Fibroblast of the conjunctiva (primary cell): ENCODE measurements around the gene DLG4.
A peak's percentile ranks its signal among the peaks of the same experiment; 100 is the strongest.
"Not testable (repeated sequence)": the region's sequence is repeated elsewhere in the genome, so short reads cannot be mapped to it uniquely, and the experiment has no call there.

ENCODE experiments used
- DNase-seq: peaks from one replicate; pipeline ENCODE4 v3.0.0-alpha.2; 2010; ENCODE audit warnings: low read depth

Gene DLG4

DNA sequence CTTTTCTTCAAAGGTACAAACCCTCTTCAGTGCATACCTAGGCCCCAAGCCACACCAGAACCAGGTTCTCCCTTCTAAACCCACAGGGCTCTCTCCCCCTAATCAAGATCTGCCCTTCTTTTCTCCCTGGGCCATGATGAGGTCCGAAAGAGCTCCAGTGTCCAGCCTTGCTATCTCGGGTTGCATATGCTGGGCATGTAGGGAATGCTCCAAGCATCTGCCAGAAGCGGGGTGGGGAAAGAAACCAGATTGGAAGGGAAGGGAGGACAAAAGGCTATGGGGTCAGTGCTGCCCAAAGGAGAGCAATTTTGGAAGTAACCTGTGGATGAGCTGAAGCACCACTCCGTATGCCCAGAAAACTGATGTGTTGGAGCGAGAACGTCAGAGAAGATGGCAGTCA, 29.6 kb upstream of the DLG4 start:
- no peak for DNase-seq

DNA sequence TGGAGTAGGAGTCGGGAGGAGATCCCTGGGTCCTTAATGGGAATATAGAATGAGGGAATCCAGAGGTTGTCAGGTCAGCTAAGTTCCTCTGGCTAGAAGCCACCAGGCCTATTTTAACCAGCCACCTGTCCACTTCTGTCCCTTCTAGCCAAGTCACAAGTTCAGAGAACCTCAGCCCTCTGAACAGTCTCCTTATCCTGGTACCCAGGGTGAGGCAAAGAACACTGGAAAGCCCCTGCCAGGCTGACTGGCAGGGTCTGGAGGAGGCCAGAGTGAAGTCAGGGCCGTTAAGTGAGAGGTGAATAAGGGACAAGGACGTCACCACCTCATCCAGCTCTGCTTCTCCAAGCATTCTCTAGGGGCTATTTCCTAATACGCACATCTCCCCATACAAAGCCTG, 29.2 kb upstream of the DLG4 start:
- no peak for DNase-seq

DNA sequence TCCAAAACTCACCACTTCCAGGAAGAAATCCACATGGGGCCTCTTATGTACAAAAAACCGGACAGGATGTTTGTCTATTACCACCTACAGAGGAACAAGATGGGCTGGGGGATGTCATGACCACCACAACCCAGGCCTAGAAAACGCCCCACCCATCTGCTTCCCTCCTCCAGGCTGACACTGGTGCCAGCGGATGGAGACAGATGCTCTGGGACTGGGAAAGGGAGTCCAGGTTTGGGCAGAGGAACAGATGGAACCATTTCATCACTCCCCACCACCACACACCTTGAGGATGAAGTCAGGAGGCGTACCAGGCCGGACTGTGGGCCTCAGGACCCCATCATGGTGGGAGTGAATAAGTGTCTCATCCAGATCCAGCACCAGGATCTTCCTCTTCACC, 27.1 kb upstream of the DLG4 start:
- DNase-seq, result no peak

DNA sequence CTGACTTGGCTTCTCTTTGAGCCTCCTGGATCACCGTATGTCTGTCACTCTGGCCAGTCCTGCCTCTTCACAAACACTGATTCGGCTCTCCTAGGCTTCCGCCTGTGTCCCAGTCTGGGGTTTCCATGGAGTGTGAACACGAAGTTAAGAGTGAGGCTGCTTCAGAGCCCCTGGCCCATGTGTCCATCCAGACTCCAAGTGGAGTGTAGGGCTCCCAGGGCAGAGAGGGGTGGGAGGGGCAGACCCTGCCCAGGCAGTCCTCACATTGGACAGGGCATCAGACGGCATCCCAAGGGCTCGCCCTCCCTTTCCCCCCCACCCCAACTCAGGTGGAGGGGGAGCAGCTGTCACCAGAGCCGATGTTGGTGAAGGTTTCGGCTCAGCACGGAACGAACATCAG, 24.2 kb upstream of the DLG4 start:
- not testable (repeated sequence) for DNase-seq

DNA sequence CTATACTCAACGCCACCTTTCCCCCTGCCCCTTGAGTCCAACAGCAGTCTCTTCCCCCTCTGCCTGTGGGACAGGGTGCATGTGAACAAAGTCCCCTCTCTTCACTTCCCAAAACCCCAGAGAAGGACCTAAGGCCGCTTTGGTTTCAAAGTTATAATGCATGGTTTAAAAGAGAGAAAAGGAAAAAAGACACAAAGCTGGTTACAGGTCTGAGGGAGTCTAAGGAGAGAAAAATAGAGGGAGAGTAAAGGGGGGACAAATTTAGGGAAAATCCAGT, 23.8 kb upstream of the DLG4 start:
- DNase-seq, result no peak

DNA sequence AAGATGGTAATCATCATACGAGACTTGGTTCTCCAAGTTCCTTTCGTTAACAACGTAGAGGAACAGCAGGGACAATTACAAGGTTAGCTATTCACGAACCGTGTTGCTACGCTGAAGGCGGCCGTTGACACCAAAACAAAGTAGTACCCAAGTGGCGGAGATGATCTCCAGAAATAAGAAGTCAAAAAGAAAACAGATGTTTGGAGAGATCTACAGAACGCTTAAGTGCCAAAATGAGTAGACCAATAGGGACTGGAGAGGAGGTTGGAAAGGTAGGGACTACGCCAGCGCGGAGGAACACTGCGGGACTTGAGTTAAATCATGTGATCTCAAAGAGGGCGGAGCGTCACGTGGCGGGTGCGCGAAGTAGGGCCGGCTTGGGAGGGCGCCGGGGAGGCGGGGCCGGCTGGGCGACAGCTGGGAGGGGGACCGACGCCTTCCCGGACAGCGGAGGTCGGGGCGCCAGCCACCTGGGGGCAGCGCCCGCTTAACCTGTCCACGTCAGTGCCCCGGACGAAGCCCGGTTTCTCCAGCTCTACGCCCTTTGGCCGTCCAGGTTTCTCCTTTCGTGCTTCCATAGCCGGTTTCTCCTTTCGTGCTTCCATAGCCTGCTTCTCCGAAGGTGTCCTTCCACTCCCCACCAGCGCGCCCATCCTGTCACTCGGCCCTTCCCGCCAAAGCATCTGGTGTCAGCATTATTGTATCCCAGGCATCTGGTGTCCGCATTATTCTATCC, 23.2 kb upstream of the DLG4 start:
- peak; percentile 91 for DNase-seq

DNA sequence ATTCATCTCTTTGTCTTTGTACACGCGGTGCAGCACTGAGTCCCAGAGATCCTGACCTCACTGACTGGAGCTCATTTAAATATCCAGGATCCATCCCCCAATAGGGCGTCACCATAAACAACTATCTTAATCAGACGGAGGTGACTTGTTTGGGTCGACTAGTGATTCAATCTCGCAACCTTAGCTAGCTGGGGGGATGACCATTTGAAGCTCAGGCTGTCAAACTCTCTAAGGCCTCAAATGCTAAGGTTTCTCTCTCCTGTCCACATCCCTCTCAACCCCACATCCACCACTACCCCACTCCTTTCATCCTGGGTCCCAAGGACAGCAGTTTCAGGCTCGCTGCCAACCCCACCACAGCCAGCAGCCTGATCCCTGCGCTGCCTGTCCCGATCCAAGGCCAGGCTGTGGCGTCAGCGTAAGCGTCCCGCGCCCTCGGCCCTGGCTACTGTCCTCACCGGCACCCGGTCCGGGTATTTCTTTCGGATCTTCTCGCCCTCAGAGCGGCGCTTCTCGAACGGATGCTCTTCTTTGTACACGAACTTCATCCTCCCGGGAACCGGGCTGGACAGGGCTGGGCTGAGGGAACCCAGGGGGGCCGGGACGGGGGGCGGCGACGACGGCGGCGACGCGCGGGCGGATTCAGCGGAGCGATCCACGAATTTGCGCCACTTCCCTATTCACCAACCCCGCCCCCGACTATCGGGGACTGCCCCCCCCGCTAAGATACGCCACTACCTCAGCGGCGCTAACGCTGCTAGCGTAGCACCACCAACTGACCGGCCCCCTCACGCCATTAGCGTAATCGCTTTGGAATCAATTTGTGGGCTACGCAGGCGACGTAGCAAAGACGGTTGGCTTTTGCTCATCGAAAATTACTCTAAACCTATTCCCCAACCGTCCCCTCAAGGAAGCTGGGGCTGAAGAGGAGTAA, 22.4 kb upstream of the DLG4 start, which contains the start of gene GABARAP:
Gene GABARAP, minus strand, starts transcription at position 667 of the 934 bp plus-strand sequence. Its CDS starts 119 bp downstream, at position 548.
- DNase-seq, result peak; percentile 72

DNA sequence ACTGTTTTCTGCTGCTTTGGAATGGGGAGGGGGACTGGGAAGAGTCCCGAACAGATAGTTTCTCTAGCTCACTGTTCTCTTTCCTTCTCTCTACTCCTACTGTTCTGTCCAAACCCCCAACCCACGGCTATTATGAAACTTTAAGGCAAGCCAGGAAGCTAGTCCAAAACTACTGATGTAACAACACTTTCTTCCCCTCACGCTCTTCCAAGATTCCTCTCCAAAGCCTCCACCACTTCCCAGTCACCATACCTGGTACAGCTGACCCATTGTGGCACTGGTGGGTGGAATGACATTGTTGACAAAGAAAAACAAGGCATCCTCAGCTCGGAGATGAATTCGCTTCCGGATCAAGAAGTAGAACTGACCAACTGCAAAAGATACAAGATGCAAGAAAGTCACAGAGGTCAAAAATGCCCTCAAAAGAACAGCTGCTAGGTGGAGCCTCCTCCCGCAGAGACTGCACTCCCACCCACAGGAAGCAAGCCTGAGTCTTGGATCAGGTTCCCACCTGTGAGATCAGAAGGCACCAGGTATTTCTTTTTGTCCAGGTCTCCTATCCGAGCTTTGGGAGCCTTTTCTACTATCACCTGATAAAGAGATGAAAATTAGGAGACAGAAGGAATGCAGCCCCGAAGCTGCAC, 21.6 kb upstream of the DLG4 start:
- no peak for DNase-seq

DNA sequence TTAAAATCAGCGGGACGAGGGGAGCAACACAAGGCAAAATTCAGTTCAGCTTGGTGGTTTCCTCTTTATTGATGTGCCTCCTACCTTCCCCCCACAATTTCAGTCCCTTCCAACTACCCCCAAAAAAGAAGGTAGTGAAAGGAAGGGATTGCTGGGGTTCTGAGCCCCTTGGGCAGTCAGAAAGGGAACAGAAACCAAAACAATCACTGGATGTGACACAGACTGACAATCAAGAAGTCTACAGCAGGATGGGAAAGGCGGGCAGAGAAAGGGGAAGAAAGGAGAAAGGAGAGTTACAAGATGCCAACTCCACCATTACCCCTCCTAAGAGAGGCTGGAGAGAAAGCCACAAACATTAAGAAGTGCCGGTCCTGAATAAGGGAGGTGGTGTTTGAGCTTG, 20.7 kb upstream of the DLG4 start:
- DNase-seq, result no peak

DNA sequence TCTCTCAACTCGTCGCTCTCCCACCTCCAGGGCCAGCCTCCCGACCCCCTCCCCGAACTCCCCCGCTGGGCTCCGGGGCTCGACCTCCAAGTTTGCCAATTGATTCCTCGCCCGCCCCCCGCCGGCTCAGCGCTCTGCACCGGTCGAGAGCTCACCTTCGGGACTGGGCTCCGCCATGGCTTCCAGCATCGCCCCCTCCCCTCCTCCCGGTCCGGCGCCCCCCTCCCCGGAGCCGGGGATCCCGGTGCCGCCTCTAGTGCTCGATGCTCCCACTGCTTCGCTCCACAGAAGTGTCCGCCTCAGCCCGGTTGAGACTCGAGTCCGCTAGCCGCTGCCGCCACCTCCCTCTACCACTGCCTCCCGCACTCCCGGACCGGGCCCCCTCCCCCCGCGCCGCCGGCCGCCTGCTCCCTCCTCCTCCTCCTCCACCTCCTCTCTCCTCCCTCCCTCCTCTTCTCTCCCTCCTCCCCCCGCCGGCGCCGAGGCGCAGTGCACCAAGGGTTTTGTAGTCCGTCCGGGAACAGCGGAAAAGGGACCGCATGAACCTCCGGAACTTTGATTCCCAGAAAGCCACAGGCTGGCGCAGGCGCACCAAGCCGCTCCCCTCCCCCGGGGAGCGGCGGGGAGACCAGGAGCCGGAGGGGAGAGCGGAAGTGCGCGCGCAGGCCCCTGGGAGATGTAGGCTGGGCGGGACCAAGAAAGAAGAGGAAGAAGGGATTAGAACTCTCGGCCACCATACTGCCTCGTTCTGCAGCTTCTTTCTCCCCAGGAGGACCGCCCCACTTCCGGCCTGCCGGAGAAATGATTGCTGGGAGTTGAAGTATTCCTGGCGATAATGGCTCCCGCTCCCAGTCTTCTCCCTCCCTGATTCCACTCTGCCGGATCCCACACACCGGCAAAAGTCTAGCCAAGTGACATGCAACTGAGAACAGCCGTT, 19.7 kb upstream of the DLG4 start, which contains the start of gene PHF23:
Gene PHF23, minus strand, starts transcription at position 367 of the 937 bp plus-strand sequence. Its CDS starts 178 bp downstream, at position 189.
- peak; percentile 99 for DNase-seq

DNA sequence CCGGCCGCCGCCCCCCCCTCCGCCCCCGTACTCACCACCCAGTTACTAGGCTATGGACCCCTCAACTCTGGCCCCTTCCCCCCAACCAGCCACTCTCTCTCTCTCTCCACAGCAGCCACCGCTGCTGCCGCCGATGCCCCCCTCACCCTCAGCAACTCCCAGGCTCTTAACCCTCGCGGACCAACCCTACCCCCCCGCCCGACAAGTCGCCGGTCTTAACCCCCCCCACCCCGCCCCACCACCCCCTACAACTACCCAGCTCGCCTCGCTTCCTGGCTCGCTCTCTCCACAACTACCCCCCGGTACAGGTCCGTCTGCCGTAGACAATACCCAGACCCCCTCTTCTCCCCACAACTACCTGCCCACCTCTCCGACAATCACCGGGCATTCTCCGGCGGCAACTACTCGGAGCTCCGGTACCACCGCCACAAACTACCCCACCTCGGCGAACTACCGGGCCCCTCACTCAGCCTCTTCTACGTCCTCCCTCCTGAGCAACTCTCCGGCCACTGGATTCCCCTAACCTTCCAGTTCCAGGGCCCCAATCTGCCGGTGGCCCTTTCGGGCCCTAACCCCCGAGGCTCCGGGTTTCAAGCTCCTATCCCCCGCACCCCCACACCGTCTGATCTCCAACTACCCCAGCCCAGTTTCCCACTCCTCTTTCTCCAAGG, 18.9 kb upstream of the DLG4 start:
- no peak for DNase-seq

DNA sequence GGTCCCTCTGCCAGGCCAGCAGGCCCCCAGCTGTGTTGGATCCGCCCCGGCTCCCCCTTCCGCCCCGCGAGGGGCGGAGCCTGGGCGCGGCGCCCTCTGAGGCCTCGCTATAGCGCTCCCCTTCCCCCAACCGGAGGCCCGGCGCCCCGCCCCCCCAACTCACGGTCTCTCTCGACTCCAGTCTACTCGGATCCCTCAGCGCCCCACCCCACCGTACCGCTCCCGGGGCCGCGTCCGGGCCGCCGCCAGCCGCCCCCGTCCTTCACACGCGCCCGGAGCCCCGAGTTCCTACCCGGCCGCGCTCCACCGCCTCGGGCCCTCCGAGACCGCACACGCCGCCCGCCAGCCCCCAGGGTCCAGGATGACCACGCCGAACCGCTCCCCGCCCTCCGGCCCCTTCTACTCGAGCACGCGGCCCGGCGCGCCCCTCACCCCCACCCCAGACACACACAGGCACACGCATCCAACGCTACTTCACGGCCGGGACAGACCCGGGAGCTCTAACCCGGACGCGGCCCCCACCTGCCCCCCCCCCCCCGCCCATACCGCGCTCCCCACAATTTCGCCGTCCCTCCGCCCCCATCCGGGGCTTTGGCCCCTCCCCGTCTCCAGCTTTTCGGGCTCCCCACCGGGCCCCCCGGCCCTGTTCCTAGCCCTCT, 18.3 kb upstream of the DLG4 start:
- DNase-seq, result peak; percentile 39

DNA sequence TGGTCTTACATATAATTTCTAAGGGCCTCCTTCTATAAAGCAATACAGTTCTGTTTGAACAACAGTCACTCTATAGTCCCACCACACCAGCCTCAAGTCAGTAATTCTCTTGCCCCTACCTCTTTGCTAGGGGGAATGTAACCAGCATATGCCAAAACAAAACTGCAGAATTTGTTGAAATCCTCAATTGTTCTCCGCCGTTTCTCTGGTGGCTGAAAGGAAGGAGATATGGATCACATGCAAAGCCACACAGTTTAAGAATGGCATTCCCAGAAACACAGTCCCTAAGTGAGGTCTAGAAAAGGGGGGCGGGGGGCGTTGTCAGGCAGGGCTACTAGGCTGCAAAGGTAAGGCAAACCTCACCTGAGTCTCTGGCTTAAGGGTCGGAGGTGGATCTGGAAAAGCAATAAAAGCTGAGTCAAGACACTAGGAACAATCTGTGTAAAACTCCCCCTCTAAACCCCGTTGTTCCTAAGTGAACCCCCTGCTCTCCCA, 17.7 kb upstream of the DLG4 start:
- no peak for DNase-seq

DNA sequence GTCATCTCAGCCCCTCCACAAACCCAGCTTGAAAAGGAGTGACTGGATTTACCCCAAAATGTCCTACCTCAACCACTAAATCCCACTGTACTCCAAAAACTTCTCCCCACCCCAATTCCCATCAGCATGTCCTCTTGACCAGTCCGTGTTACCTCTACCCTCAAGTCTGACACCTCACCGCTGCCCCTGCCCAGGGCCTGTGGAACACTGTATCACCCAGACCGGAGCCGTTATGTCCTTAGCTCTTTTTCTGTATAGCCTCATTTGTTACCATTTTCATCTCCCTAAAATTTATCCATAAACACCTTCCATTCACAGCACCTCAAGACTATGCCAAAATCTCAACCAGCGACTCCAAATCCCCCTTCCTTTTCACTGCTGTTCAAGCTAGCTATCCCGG, 17.2 kb upstream of the DLG4 start:
- DNase-seq, result no peak

DNA sequence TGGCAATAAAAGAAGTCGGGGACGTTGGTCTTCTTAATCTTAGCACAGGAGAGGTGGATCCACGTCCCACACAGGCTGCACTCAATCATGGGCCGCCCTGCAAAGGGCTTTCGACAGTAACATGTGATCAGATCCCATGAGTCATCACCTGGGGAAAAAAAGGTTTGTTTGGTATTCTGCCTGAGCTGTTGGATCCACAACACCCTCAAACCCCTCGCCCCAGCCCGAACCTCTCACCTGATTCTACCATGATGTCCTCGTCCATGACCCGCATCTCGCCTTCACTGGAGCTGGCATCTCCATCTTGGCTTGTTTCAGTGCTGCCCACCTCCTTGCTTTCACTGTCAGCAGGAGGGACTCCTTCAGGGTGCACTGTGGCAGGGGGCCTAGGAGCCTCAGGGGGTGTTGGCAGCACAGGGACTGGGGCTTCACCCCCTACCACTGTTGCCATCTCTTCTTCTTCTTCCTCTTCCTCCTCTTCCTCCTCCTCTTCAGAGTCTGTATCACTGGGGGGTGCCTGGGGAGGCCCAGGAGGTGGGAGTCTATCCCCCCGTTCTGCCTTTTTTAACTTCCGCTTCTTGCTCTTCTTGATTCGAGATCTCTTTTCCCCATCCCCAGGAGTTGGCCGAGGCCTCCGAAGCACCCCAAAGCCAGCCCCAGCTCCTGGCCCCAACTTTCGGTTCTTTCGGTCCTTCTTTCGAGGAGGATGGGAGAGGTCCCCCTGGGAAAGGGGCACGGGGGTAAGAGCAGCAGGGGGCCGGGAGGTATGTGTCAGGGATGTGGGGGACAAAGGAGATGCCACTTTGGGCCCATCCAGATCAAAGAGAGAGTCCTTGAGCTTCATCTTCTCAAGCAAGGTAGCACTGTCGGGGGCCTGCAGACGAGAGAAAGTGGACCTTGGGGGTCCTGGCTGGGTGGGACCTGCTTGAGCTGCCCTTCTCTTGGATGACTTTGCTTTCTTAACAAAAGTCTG, 16.3 kb upstream of the DLG4 start:
- no peak for DNase-seq

DNA sequence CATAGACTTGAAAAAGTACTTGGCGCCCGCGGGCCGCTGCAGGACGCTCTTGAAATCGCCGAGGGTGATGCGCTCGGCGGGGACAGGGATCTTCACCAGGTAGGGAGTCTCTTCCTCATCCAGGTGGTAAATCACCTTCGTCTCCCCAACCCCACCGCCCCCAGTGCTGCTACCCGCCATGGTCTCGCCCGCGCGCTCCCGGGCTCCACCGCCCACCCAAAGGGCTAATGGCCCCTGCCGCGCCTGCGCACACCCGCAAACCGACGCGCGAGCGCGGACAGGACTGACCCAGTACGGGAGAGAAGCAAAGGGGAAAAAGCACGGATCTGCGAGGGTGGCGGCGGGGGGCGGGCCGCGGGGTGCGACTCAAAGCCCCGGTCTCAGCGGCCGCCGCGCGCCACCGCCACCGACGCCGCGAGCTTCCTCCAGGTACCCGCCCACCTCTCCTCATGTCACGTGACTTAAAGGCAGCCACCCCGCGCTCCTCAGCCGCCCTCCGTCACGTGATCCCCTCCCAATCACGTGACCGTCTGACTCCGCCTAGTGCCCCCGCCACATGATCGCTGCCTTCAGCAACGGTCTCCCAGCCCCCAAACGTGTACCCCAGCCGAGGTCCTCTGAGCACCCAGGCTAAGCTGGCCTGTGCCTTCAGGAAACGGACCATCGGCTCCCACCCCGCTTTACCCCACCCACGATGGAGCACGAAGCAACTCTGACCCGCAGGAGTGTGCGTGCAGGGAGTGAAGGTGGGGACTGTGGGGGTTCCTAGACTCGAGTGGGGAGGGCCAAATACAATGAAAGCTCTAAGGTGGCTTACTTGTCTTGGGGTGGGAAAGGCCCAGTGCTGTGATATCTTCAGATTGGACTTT, 14.7 kb upstream of the DLG4 start, which contains the start of gene DVL2:
Gene DVL2, minus strand, starts transcription at position 435 of the 869 bp plus-strand sequence. Its CDS starts 255 bp downstream, at position 180.
- DNase-seq, result peak; percentile 91

DNA sequence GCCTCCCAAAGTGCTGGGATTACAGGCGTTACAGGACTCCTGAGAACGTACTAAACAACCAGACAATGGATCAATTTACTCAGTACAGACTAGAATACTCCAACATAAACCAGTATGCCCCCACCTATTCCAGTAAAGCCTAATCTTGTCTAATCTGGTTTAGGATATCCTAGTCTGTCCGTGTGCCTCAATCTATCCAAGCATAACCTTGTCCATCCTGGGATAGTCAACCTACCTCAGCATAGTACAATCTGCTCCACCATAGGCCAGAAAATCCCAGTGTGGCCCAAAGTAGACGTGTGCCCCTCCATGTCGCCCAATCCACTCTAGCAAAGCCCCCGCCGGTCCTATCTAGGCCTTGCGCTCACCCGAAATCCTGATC, 14.1 kb upstream of the DLG4 start:
- no peak for DNase-seq

DNA sequence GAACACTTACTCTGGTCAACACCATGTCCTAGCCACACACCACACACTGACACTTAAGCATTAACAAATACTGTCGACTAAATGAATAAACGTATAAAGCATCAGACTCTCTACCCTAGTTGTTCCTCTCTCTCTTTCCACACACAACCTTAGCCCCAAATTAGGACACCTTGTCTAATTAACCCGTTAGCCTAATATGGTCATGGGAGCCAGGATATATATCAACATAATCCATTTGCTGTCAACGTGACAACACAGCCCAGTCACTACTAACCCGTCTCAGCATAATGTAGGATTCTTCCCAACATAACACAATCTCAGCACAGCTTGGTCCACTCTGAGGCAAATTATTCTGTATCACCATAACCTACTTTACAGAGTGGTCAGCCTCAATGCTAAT, 12.5 kb upstream of the DLG4 start:
- no peak for DNase-seq
